Kasumi-1 (cell line): ENCODE measurements around the gene FRRS1L.

Source experiments
- DNase-seq, 2 experiments: peaks; one replicate each; lab custom pipeline; 2025; lab: John Stamatoyannopoulos, UW

FRRS1L gene

DNA sequence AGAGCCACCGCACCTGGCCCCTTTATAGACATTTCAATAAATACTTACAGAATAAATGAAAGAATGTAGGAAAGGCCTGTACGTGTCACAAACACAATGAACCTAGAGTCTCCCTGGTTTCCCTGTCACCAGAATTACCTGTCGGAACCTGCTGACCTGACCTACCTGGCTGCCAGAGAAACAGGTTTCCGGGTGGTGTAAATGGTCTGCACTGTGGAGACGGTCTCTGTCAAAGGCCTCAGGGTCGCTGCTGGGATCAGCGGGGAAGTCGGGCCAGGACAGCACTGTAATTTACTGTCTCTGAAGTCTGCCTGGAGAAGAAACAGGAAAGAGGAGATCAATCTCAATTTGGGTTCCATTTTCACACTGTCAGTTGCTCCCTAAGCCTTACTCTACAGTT, 9.3 kb upstream of the FRRS1L start:
- DNase-seq: no peak

GRCh38 chr9:109172935-109173334, 5.9 kb upstream of the FRRS1L start:
- DNase-seq: no peak

- DNase-seq: no peak
Observed at GRCh38 chr9:109171926-109172325, 4.9 kb upstream of the FRRS1L start.

GRCh38 chr9:109168170-109168569, 1.1 kb upstream of the FRRS1L start:
- DNase-seq: no peak

- DNase-seq: no peak
Observed at GRCh38 chr9:109167716-109168115, 667 bp upstream of the FRRS1L start.

GRCh38 chr9:109166171-109166770, 778 bp downstream of the FRRS1L start:
- no peak for DNase-seq

DNA sequence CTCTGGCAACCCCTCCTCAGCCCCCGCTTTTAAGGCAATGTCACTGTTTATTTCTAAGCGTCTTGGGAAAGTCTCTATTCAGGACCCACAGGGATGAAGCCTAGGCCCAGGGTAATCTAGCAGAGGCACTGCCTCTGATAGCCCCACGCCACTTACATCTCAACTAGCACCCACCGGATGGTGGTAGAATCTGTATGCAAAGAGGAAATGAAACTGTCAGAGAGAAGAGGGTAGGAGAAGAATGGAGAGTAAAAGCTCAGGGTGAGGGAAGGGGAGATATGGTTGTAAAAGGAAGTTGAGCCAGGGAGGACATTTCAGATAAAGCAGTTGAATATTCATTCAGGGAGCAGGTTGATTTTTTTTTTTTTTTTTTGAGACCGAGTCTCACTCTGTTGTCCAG, 3.0 kb downstream of the FRRS1L start:
- no peak for DNase-seq

DNA sequence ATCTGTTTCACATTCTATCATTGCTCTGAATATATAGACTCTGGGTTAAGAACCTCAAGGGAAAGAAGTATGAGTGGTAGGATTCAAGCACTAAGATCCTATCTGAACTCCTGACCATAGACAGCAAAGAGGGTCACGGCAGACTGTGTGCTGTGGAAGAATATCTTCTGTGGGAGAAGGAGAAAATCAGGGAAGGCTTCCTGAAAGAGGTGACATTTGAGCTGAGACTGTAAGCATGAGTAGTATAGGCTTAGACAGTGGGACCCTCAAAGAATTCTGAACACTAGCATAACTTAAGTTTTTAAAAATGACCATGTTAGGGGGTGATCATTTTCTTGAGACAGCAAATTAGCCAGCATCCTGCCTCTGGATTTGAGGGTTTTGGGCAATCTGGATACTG, 3.9 kb downstream of the FRRS1L start:
- no peak for DNase-seq

- DNase-seq: no peak
Observed at GRCh38 chr9:109162677-109163076, 4.4 kb downstream of the FRRS1L start.

DNA sequence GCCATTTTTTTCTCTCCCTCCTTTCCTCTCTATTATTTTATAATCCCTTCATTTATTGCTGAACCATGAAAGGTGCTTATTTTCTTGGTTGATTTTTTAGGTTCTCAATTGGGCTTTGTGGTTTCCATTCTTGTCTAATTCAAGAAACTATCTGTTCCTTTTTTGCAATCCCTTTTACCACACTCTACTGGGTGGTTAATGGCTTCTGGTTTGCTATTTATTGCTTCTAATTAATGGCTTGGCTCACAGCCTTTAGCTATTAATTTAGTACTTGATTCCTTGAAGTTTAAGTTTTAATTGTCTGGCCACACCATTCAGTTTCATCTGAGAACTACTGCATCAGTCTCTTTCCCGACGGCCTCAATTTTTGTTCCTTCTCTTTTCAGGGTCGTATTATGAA, 5.6 kb downstream of the FRRS1L start:
- no peak for DNase-seq

GRCh38 chr9:109159583-109159982, 7.5 kb downstream of the FRRS1L start:
- DNase-seq: no peak

DNA sequence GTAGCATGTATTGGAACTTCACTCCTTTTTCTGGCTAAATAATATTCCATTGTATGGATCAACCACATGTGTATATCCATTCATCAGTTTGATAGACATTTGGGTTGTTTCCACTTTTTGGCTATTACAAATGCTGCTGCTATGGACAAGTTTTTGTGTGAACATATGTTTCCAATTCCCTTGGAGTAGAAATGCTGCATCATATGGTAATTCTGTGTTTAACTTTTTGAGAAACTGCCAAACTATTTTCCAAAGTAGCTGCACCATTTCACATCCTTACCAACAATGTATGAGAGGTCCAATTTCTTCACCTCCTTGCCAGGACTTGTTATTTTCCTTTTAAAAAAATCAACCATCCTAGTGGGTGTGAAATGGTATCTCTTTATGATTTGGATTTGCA, 8.4 kb downstream of the FRRS1L start:
- DNase-seq: no peak

- DNase-seq: no peak
Observed at GRCh38 chr9:109156708-109157107, 10.3 kb downstream of the FRRS1L start.

DNA sequence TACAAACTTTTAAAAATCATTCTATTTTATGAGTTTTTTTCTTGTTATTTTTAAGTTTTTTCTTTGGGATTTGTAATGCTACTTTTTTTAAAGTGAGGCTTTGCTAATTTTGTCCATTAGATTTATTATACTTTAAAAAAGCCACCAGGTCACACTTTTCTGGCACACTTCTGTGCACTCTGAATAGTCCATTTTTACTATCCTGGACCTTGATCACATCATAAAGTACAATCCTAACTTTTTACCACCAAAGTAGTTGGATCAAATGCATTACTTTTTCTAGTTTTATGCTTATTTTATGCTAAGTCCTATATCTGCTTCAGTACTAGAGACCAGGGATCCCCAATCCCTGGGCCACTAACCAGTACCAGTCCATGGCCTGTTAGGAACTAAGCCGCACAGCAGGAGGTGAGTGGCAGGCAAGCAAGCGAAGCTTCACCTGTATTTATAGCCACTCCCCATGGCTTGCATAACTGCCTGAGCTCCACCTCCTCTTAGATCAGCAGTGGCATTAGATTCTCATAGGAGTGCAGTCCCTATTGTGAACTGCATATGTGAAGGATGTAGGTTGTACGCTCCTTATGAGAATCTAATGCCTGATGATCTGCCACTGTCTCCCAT, 16.0 kb downstream of the FRRS1L start:
- no peak for DNase-seq

DNA sequence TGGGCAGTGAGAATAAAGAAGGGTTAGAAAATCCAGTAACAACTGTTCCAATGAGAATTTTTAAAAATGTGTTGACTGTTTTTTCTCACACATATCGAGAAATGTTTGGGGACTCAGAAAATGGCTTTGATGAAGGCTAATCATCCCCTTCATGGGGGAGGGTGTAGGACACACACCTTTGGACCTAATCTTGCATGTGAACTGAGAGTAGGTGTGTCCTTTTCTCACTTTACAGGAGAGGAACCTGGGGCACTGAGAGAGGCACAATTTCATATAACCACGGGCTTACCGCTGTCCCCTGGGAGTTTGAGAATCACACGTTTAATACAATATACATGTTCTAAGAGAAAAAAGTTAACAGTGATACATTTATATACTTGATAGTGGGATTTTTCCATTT, 17.3 kb downstream of the FRRS1L start:
- DNase-seq: no peak

DNA sequence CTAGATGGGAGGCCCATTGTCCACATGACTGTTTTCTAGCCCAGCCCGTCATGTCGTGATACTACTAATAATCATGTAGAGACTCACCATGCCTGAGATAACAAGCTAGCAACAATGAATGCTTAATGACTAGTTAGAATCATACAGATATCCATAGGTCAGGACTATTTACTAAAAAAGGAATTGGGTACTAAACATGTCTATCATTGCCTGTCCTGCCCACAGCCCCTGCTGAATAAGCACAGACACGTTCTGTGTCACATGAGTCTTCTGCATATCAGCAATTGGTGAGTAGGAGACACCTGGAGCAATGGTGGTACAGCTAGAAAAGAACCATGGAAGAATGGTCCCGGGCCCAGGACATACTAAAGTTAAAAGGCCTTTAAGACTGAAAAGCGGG, 18.0 kb downstream of the FRRS1L start:
- DNase-seq: no peak

DNA sequence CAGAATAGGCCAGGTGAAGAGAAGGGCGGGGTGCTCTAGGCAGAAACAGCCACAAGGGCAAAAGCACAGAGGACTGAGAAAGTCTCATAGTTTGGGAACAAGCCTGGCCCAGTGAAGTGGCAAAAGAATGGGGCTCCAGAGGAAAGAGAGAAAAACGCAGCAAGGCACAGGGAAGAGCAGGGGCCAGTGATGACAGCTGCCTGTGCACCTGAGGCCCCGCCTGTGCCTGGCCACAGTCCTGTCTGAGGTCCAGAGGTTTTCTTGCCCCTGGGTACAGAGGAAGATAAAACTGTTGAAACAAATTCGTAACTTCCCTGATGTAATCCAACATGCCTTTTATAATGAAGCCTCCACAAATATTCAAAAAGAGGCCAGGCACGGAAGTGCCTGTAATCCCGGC, 22.0 kb downstream of the FRRS1L start:
- DNase-seq: no peak

DNA sequence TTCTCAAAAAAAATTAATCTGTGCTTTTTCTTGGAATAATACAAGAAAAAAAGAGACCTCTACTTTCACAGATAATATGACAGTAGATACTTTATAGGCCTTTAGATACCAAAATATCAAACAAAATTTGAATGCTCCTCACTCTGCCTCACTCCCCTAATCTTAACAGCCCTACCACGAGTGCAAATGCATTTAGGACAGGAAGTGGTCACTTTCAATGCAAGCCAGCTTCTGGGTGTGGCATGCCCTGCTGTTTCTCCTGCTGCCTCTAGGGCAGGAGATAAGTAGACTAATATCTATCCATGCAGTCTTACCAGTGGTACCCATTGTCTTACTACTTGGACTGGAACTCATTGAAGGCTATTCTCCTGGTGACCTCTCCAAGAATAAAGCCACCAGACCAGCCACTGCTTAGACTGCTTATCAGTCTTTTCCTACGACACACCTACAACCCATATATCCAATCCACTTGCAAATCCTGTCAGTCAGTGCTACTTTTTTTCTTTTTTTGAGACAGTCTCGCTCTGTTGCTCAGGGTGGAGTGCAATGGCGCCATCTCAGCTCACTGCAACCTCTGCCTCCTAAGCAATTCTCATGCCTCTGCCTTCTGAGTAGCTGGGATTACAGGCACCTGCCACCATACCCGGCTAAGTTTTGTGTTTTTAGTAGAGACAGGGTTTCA, 23.0 kb downstream of the FRRS1L start:
- DNase-seq: no peak

DNA sequence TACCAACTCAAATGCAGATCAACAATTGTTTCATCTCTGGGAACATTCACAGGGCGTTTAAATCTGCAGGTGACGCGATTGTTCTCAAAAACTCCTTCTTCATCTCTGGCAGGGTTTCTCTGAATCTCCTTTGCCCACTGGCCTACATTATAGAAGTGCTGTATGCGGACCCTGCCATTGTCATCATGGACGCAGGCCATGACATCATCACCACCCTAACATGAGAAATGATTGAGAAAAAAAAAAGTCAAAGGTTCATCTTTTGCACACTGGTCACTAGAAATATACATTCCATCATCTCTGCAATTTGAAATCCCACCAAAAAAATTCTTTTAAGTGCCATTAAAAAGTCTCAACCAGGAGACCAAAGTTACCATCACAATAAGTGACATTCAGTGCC, 25.7 kb downstream of the FRRS1L start:
- no peak for DNase-seq

GRCh38 chr9:109139851-109140250, 27.2 kb downstream of the FRRS1L start:
- DNase-seq: no peak

- no peak for DNase-seq
Observed at GRCh38 chr9:109138421-109138820, 28.6 kb downstream of the FRRS1L start.

DNA sequence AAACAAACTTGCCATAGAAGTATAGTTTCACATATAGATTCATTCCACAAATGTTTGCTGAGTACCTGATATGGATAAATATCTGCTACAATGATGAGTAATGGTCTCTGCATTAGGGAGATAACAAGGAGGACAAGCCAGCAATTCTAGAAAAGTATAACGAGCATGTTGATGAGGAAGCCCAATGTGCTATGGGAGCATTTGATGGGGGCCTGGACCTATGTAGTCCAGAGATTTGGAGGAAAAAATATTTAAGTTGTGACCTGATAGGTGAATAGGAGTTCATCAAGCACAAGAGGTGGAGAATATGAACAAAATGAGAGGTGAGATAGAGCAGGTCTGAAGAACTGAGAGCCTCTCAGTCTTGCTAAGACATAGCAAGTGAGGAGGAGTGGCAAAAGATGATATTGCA, 32.9 kb downstream of the FRRS1L start:
- no peak for DNase-seq

DNA sequence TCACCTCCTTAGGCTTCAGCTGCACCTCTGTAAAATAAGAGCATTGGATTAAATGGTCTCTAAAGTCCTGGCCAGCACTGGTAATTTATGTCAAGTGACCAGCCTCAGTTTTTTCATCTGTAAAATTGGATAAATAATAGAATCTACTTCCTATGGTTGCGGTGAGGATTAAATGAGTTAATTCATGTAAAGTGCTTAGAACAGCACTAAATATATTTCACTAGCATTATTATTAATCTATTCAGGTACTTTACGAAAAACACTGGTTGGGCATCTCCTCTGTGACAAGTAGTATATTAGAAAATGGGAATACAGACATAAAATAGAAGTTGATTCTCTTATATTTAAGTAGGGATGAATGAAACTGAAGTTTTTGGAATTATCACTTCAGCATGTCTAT, 33.5 kb downstream of the FRRS1L start:
- no peak for DNase-seq

- DNase-seq: peak; percentile 6 to 29
Observed at GRCh38 chr9:109132567-109133021, 34.5 kb downstream of the FRRS1L start.
